Measurements from ENCODE around the gene CAPN7.

CAPN7 gene

GRCh38 chr3:15220056-15220455 is 14.0 kb downstream of the CAPN7 start:
- H3K4me3 ChIP-seq (replicated peaks in 1 of 2; ENCODE audit: low read depth in 2 of 2, low read length in 2 of 2) = no peak overlapping the region
- TF ChIP-seq CTCF (IDR thresholded peaks at IDR 0.05; ENCODE audit: low read depth, low read length) = no peak
- no peak for DNase-seq (ENCODE audit: low read depth in 2 of 2)

DNA sequence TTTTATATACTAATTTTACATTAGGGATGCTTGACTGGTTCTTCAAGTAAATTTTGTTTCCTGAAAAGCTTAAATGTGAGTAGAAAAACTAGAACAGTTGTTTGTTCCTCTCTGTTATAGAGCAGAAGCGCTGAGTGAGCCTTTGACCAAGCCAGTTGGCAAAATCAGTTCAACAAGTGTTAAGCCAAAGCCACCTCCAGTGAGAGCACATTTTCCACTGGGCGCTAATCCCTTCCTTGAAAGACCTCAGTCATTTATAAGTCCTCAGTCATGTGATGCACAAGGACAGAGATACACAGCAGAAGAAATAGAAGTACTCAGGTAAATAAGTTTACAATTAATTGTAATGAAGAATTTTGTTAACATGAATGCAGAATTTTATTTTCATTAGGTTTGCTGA is 14.6 kb downstream of the CAPN7 start:
- no peak for DNase-seq (ENCODE audit: low read depth in 2 of 2)
- H3K4me3 ChIP-seq (replicated peaks in 1 of 2; ENCODE audit: low read depth in 2 of 2, low read length in 2 of 2) = no peak overlapping the region
- TF ChIP-seq CTCF (IDR thresholded peaks at IDR 0.05; ENCODE audit: low read depth, low read length) = no peak

- no peak overlapping the region for H3K4me3 ChIP-seq (replicated peaks in 1 of 2; ENCODE audit: low read depth in 2 of 2, low read length in 2 of 2)
- TF ChIP-seq CTCF (IDR thresholded peaks at IDR 0.05; ENCODE audit: low read depth, low read length) = no peak
- no peak for DNase-seq (ENCODE audit: low read depth in 2 of 2)
These were observed 15.7 kb downstream of the CAPN7 start for GRCh38 chr3:15221574-15222217.

GRCh38 chr3:15223685-15224572 is 17.9 kb downstream of the CAPN7 start:
- DNase-seq (ENCODE audit: low read depth in 2 of 2) = no peak
- TF ChIP-seq CTCF (IDR thresholded peaks at IDR 0.05; ENCODE audit: low read depth, low read length) = no peak
- no peak overlapping the region for H3K4me3 ChIP-seq (replicated peaks in 1 of 2; ENCODE audit: low read depth in 2 of 2, low read length in 2 of 2)

- TF ChIP-seq CTCF (IDR thresholded peaks at IDR 0.05; ENCODE audit: low read depth, low read length) = no peak
- no peak overlapping the region for H3K4me3 ChIP-seq (replicated peaks in 1 of 2; ENCODE audit: low read depth in 2 of 2, low read length in 2 of 2)
- no peak for DNase-seq (ENCODE audit: low read depth in 2 of 2)
These were observed 22.1 kb downstream of the CAPN7 start for GRCh38 chr3:15228147-15228546.

GRCh38 chr3:15229262-15229661 is 23.2 kb downstream of the CAPN7 start:
- no peak for DNase-seq (ENCODE audit: low read depth in 2 of 2)
- no peak for TF ChIP-seq CTCF (IDR thresholded peaks at IDR 0.05; ENCODE audit: low read depth, low read length)
- no peak overlapping the region for H3K4me3 ChIP-seq (replicated peaks in 1 of 2; ENCODE audit: low read depth in 2 of 2, low read length in 2 of 2)
